Measurements from ENCODE around the gene C11orf24.

Gene C11orf24

GRCh38 chr11:68263444-68264035, 8.2 kb downstream of the C11orf24 start:
- H3K27ac ChIP-seq (replicated peaks): no peak overlapping the region
- TF ChIP-seq CTCF (IDR thresholded peaks at IDR 0.05; ENCODE audit: insufficient read depth, low read length) (no peak), SPI1 (IDR thresholded peaks at IDR 0.05; ENCODE audit: borderline replicate concordance, low read depth) (no peak), REST (IDR thresholded peaks at IDR 0.05; ENCODE audit: insufficient replicate concordance, low read depth) (no peak), POLR2AphosphoS5 (IDR thresholded peaks at IDR 0.05; ENCODE audit: low read depth) (no peak), GABPA (IDR thresholded peaks at IDR 0.05; ENCODE audit: low read depth) (no peak)

DNA sequence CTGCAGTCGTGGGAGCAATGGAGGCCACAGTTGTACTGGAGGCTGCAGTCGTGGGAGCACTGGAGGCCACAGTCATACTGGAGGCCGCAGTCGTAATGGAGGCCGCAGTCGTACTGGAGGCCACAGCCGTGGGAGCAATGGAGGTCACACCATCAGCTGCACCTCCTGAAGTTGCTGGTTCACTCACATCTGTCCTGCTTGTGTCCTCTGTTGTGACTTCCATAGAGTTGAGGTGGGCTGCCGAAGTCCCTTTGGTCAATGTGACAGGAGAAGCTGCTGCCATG, 9.3 kb downstream of the C11orf24 start:
- no peak overlapping the region for H3K27ac ChIP-seq (replicated peaks)
- no peak overlapping the region for H3K4me3 ChIP-seq (replicated peaks; ENCODE audit: insufficient read depth, low read length)
- H3K27me3 ChIP-seq (ENCODE audit: insufficient read depth, poor library complexity, severe bottlenecking): no peaks in the 10 kb centered on the region
- TF ChIP-seq GABPA (IDR thresholded peaks at IDR 0.05; ENCODE audit: low read depth) (no peak), SPI1 (IDR thresholded peaks at IDR 0.05; ENCODE audit: borderline replicate concordance, low read depth) (no peak), CTCF (IDR thresholded peaks at IDR 0.05; ENCODE audit: insufficient read depth, low read length) (no peak)
- DNase-seq (ENCODE audit: low read depth in 1 of 2, low spot score in 1 of 2): no peak

More at GRCh38 chr11:68263444-68264035, 8.2 kb downstream of the C11orf24 start:
- no peak for DNase-seq (ENCODE audit: low read depth in 1 of 2, low spot score in 1 of 2)
- no peaks in the 10 kb centered on the region for H3K27me3 ChIP-seq (ENCODE audit: insufficient read depth, poor library complexity, severe bottlenecking)
- no peak overlapping the region for H3K4me3 ChIP-seq (replicated peaks; ENCODE audit: insufficient read depth, low read length)

GRCh38 chr11:68261749-68262543, 9.8 kb downstream of the C11orf24 start:
- Histone ChIP-seq H3K27me3 (ENCODE audit: insufficient read depth, poor library complexity, severe bottlenecking) (no peaks in the 10 kb centered on the region), H3K27ac (replicated peaks) (no peak overlapping the region), H3K4me3 (replicated peaks; ENCODE audit: insufficient read depth, low read length) (no peak overlapping the region)
- no peak for DNase-seq (ENCODE audit: low read depth in 1 of 2, low spot score in 1 of 2)
- TF ChIP-seq CTCF (IDR thresholded peaks at IDR 0.05; ENCODE audit: insufficient read depth, low read length) (no peak), GABPA (IDR thresholded peaks at IDR 0.05; ENCODE audit: low read depth) (no peak), SPI1 (IDR thresholded peaks at IDR 0.05; ENCODE audit: borderline replicate concordance, low read depth) (no peak), POLR2AphosphoS5 (IDR thresholded peaks at IDR 0.05; ENCODE audit: low read depth) (no peak), REST (IDR thresholded peaks at IDR 0.05; ENCODE audit: insufficient replicate concordance, low read depth) (no peak)

All from HL-60 (cell line).